ENCODE measurements around the gene HTR3E. TPM values are rescaled to one million over a fixed set of nuclear protein-coding genes. Genes with fewer than 3 reads are reported as not detected.

Gene HTR3E
- polyA plus RNA-seq, 2 of the 4 experiments (the other 2 are of a cell fraction): not detected

DNA sequence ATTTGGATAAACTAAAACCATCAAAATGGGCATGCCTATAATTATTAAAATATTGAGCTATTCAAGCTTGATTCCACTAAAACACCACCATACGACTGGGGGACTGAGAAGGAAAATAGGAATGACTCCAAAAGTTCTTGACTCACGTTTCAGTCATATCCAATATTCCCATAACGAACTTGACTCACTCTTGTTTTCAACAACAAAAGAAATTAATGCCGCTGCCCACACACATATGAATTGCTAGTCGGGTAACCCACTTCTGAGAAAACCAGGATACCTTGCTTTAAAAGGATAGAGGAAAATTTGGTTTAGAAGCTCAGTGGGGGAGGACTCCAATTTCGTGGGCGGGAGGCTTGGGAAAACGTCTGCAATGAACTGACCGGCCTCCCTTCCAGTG, 38.8 kb upstream of the HTR3E start (continued):
- TF ChIP-seq, protein P1, sequence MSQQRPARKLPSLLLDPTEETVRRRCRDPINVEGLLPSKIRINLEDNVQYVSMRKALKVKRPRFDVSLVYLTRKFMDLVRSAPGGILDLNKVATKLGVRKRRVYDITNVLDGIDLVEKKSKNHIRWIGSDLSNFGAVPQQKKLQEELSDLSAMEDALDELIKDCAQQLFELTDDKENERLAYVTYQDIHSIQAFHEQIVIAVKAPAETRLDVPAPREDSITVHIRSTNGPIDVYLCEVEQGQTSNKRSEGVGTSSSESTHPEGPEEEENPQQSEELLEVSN (IDR thresholded peaks at IDR 0.05; ENCODE audit: borderline replicate concordance, low read depth): no peak
- TF ChIP-seq MAZ (IDR thresholded peaks at IDR 0.05; ENCODE audit: borderline replicate concordance, low read depth, low read length) (no peak), HEYL (CRISPR knock-in tag; IDR thresholded peaks at IDR 0.05) (no peak)

GRCh38 chr3:184059424-184059823, 37.4 kb upstream of the HTR3E start:
- DNase-seq (ENCODE audit: low read depth in 1 of 2, low spot score in 1 of 2) (no peak), FAIRE-seq (no peak), ATAC-seq (no peak)
- H3K27ac ChIP-seq: no peak overlapping the region
- ChIA-PET CTCF (interaction anchor here (0.6 kb wide), 1 partner anchor 667 kb away, joined by 4 read pairs; no protein-coding TSS in a partner anchor), POLR2A (interaction anchor here (0.5 kb wide), 1 partner anchor 126 kb away, joined by 3 read pairs; no protein-coding TSS in a partner anchor)
- no peak overlapping the region for H3K4me2 ChIP-seq
- TF ChIP-seq TFCP2L1 (CRISPR knock-in tag; IDR thresholded peaks at IDR 0.05): no peak
- no peak for TF ChIP-seq NR3C1 (IDR thresholded peaks at IDR 0.05)
- TF ChIP-seq, protein P2, sequence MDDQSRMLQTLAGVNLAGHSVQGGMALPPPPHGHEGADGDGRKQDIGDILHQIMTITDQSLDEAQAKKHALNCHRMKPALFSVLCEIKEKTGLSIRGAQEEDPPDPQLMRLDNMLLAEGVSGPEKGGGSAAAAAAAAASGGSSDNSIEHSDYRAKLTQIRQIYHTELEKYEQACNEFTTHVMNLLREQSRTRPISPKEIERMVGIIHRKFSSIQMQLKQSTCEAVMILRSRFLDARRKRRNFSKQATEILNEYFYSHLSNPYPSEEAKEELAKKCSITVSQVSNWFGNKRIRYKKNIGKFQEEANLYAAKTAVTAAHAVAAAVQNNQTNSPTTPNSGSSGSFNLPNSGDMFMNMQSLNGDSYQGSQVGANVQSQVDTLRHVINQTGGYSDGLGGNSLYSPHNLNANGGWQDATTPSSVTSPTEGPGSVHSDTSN (IDR thresholded peaks at IDR 0.05): no peak
- TF ChIP-seq CBX8 (IDR thresholded peaks at IDR 0.05): no peak
- TF ChIP-seq EHF (CRISPR knock-in tag; IDR thresholded peaks at IDR 0.05): no peak
- no peak for TF ChIP-seq ZNF302 (CRISPR knock-in tag; IDR thresholded peaks at IDR 0.05)
- no peak for TF ChIP-seq TP53 (CRISPR knock-in tag; IDR thresholded peaks at IDR 0.05)
- TF ChIP-seq RNF2 (IDR thresholded peaks at IDR 0.05; ENCODE audit: borderline replicate concordance, low read depth): no peak
- no peak for TF ChIP-seq HOXA7 (CRISPR knock-in tag; IDR thresholded peaks at IDR 0.05)
- TF ChIP-seq GATA3 (IDR thresholded peaks at IDR 0.05; ENCODE audit: borderline replicate concordance): no peak
- TF ChIP-seq, protein P3, sequence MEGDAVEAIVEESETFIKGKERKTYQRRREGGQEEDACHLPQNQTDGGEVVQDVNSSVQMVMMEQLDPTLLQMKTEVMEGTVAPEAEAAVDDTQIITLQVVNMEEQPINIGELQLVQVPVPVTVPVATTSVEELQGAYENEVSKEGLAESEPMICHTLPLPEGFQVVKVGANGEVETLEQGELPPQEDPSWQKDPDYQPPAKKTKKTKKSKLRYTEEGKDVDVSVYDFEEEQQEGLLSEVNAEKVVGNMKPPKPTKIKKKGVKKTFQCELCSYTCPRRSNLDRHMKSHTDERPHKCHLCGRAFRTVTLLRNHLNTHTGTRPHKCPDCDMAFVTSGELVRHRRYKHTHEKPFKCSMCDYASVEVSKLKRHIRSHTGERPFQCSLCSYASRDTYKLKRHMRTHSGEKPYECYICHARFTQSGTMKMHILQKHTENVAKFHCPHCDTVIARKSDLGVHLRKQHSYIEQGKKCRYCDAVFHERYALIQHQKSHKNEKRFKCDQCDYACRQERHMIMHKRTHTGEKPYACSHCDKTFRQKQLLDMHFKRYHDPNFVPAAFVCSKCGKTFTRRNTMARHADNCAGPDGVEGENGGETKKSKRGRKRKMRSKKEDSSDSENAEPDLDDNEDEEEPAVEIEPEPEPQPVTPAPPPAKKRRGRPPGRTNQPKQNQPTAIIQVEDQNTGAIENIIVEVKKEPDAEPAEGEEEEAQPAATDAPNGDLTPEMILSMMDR (IDR thresholded peaks at IDR 0.05): no peak
- no peak for TF ChIP-seq FOSB (CRISPR knock-in tag; IDR thresholded peaks at IDR 0.05)
- TF ChIP-seq KDM1A (IDR thresholded peaks at IDR 0.05; ENCODE audit: low read depth): no peak
- TF ChIP-seq RAD21 (conservative IDR thresholded peaks at IDR 0.05 in 1 of 2, IDR thresholded peaks at IDR 0.05 in 1 of 2): no peak
- no peak for TF ChIP-seq RFX5 (IDR thresholded peaks at IDR 0.05)
- no peak for TF ChIP-seq PHF8 (IDR thresholded peaks at IDR 0.05; ENCODE audit: borderline replicate concordance, low read depth)
- no peak for TF ChIP-seq HDAC2 (IDR thresholded peaks at IDR 0.05)
- TF ChIP-seq KDM5A (IDR thresholded peaks at IDR 0.05): no peak
- no peak for TF ChIP-seq ELK1 (IDR thresholded peaks at IDR 0.05; ENCODE audit: low read depth, low read length)
- no peak for TF ChIP-seq BHLHE40 (IDR thresholded peaks at IDR 0.05; ENCODE audit: low read depth, low read length)
- no peak overlapping the region for H3K4me3 ChIP-seq
- 69% methylated on average over 6 of the region's 7 CpGs for WGBS (ENCODE audit: missing lambda C conversion rate)
- no peaks in the 10 kb centered on the region for H3K4me1 ChIP-seq
- H3K9me3 ChIP-seq: no peaks in the 10 kb centered on the region

DNA sequence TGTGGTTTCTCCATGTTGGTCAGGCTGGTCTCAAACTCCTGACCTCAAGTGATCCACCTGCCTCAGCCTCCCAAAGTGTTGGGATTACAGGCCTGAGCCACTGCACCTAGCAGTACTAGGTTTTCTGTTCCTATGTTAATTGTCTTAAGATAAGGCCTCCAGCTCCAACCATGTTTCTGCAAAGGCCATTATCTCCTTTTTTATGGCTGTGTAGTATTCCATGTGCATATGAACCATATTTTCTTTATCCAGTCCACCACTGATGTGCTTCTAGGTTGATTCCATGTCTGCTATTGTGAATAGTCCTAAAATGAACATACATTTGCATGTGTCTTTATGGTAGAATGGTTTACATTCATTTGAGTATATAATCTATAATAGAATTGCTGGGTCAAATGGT, 34.2 kb upstream of the HTR3E start:
- Histone ChIP-seq H3K9me3 (no peaks in the 10 kb centered on the region), H3K27ac (no peak overlapping the region), H3K4me1 (no peaks in the 10 kb centered on the region), H3K4me3 (no peak overlapping the region), H3K4me2 (no peak overlapping the region)
- ATAC-seq: no peak
- ChIA-PET POLR2A (no interaction called here), CTCF (interaction anchor here (0.6 kb wide), 1 partner anchor 224 kb away, joined by 3 read pairs; no protein-coding TSS in a partner anchor)
- DNase-seq (ENCODE audit: low read depth in 1 of 2, low spot score in 1 of 2): no peak
- TF ChIP-seq TP53 (CRISPR knock-in tag; IDR thresholded peaks at IDR 0.05) (no peak), EHMT2 (IDR thresholded peaks at IDR 0.05; ENCODE audit: low read depth) (no peak), HOXB13 (CRISPR knock-in tag; IDR thresholded peaks at IDR 0.05; ENCODE audit: low read depth) (no peak), RAD21 (conservative IDR thresholded peaks at IDR 0.05 in 1 of 2, IDR thresholded peaks at IDR 0.05 in 1 of 2) (no peak), HMGXB4 (CRISPR knock-in tag; IDR thresholded peaks at IDR 0.05; ENCODE audit: borderline replicate concordance) (no peak), EP300 (IDR thresholded peaks at IDR 0.05) (no peak), NR3C1 (IDR thresholded peaks at IDR 0.05) (no peak), CHD2 (IDR thresholded peaks at IDR 0.05; ENCODE audit: low read length, partially characterized antibody) (no peak), SMC3 (IDR thresholded peaks at IDR 0.05) (no peak), PHF8 (IDR thresholded peaks at IDR 0.05; ENCODE audit: borderline replicate concordance, low read depth) (no peak), RCOR1 (IDR thresholded peaks at IDR 0.05; ENCODE audit: low read depth, low read length) (no peak), ZFP36 (IDR thresholded peaks at IDR 0.05; ENCODE audit: borderline replicate concordance, partially characterized antibody) (no peak)
- no peak for FAIRE-seq
